GM08714 (cell line): ENCODE data around the gene ADAMTSL3.
"Not testable (repeated sequence)": the region's sequence is repeated elsewhere in the genome, so short reads cannot be mapped to it uniquely, and the experiment has no call there.

Source experiments
- H3K4me3 ChIP-seq: fragments of 200-500 bp; sonication (Bioruptor generic); 2 replicates; pipeline ENCODE4 v1.5.1; 2014; ENCODE audit warnings: mild to moderate bottlenecking, low read length, inconsistent platforms
- ZNF274 ChIP-seq: IDR thresholded peaks from 2 replicates; pipeline ENCODE4 v1.6.1; 2012; ENCODE audit warnings: mild to moderate bottlenecking, low read depth, low read length

ADAMTSL3 gene

GRCh38 chr15:83929619-83930018 lies 275.7 kb downstream of the ADAMTSL3 start:
- no peak overlapping the region for H3K4me3 ChIP-seq
- no peak for TF ChIP-seq ZNF274

DNA sequence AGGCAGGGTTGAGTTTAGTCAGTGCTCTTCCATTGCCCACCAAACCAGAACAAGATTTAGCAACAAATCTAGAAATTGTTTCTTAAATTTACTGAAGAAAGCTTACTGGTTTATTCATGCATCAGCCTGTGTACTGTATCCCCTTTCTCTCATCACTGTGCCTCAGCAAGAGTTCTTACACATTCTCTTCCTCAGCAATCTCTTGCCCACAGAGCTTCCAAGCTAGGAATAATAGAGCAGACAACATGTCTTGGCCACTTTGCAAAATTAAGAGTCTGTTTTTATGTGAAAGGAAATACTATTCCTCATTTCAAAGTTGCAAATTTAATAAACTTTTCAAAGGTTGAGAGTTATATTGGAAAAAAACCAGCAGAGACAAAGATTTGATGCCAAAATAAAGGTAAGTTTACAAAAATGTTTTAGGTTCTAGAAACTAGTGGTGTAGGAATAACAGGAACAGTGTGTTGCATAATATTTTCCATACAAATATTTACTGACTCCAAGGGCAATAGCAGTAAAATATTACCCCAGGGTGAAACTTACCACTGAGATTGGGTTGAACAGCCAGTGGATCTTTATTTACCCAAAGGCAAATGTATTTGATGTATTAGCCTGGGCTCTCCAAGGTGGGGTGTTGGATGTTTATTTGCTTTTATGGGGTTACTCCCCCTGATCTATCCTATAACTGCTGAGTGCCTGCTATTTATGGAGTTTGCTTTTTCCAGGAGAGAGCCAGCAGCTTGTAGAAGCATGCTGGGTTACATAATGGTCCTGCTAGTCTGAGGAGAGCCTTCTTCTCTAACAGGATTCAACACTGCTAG lies 276.7 kb downstream of the ADAMTSL3 start:
- H3K4me3 ChIP-seq, result no peak overlapping the region
- no peak for TF ChIP-seq ZNF274

GRCh38 chr15:83935774-83936173 lies 281.9 kb downstream of the ADAMTSL3 start:
- no peak for TF ChIP-seq ZNF274
- no peak overlapping the region for H3K4me3 ChIP-seq

GRCh38 chr15:83940136-83940535 lies 286.2 kb downstream of the ADAMTSL3 start:
- no peak for TF ChIP-seq ZNF274
- H3K4me3 ChIP-seq, result no peak overlapping the region

GRCh38 chr15:83943043-83943442 lies 289.1 kb downstream of the ADAMTSL3 start:
- no peak for TF ChIP-seq ZNF274
- no peak overlapping the region for H3K4me3 ChIP-seq

DNA sequence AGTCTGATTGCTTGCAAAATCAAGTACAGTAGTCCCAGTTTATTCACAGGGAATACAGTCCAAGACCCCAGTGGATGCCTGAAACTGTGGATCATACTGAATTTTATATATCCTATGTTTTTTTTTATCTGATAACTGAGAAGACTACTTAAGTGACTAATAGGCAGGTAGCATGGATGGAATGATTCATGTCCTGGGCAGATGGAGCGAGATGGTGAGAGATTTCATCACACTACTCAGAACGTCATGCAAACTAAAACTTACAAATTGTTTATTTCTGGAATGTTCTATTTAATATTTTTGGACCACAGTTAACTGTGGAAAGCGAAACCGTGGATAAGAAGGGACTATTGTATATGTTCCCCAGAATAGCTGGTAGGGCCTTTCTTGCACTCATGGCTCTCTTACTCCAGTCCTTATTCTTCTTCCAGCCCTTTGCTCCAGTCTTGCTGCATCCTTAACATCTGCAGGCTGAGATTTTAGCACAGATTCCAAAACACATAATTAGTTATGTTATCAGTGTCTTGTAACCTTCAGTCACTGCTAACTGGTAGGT lies 290.0 kb downstream of the ADAMTSL3 start:
- no peak overlapping the region for H3K4me3 ChIP-seq
- no peak for TF ChIP-seq ZNF274

- no peak overlapping the region for H3K4me3 ChIP-seq
- TF ChIP-seq ZNF274, result no peak
Observed at GRCh38 chr15:83947156-83947555, 293.2 kb downstream of the ADAMTSL3 start.

DNA sequence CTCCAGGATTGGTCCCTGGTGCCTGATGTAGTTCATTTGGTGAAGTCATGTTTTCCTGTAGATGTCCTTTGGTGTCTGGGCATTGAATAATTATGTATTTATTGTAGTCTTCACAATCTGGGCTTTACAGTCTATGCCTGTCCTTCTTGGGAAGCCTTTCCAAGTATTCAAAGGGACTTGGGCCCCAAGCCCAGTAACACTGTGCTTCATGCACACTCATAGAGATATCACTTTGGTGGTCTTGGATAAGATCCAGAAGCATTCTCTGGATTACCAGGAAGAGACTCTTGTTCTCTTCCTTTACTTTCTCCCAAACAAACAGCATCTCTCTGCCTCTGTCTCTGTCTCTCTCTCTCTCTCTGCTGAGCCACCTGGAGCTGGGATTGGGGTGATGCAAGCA lies 300.6 kb downstream of the ADAMTSL3 start:
- TF ChIP-seq ZNF274, result no peak
- no peak overlapping the region for H3K4me3 ChIP-seq

DNA sequence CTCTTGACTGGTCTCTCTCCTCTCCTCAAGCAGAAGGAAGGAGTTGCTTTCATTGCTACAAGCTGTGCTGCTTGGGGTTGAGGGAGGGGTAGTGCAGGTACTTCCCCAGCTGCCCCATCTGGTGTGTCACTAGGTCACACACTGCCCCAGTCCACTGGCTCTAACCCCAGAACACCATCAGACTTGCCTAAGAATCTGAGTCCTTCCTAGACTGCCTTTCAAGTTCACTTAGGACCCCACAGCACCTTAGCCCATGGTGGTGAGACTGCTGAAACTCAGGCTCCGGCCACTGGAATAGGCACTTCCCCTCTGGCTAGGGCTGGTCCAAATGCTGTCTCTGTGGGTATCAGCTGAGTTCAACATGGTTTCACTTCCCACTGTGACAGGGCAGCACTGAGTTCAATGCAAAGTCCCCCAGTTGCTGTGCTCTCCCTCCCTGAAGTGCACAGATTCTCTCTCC lies 301.9 kb downstream of the ADAMTSL3 start:
- no peak overlapping the region for H3K4me3 ChIP-seq
- TF ChIP-seq ZNF274, result no peak

GRCh38 chr15:83956887-83957286 lies 303.0 kb downstream of the ADAMTSL3 start:
- TF ChIP-seq ZNF274, result no peak
- H3K4me3 ChIP-seq, result no peak overlapping the region

DNA sequence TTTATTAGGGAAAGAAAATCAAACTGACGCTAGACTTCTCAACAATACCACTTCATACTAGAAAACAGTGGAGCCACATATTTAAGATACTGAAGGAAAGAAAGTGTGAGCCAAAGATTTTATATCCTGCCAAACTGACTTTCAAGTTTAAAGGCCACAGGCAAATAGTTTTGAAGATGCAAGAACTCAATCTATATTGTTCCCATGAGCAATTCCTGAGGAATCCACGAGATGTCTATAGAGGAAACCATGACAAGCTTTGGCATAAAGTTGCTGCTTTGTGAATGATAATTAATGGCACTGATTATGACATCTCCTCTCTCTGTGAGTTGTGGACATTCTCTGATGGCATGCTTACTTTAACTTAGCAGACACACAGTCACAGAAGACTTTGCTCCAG lies 305.6 kb downstream of the ADAMTSL3 start:
- H3K4me3 ChIP-seq, result no peak overlapping the region
- TF ChIP-seq ZNF274, result no peak

- no peak for TF ChIP-seq ZNF274
- no peak overlapping the region for H3K4me3 ChIP-seq
Observed at GRCh38 chr15:83960192-83960829, 306.4 kb downstream of the ADAMTSL3 start.

DNA sequence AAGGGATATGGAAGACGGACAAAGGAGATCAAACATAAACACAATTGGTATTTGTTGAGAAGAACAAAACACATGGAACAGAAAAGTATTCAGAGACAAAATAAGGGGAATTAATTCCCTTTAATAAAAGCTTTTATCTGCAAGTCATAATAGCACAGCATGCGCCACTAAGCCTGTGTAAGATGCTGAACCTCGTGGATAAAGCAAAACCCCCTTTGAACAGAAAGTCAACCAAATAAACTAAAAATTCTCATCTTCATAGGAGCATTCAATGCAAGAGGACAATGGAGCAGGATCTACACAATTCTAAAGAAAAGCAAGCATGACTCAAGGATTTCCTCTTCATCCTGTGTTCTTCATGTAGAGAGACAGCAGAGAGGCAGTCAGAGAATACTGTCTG lies 307.4 kb downstream of the ADAMTSL3 start:
- no peak overlapping the region for H3K4me3 ChIP-seq
- no peak for TF ChIP-seq ZNF274

GRCh38 chr15:83964967-83965366 lies 311.0 kb downstream of the ADAMTSL3 start:
- not testable (repeated sequence) for H3K4me3 ChIP-seq

DNA sequence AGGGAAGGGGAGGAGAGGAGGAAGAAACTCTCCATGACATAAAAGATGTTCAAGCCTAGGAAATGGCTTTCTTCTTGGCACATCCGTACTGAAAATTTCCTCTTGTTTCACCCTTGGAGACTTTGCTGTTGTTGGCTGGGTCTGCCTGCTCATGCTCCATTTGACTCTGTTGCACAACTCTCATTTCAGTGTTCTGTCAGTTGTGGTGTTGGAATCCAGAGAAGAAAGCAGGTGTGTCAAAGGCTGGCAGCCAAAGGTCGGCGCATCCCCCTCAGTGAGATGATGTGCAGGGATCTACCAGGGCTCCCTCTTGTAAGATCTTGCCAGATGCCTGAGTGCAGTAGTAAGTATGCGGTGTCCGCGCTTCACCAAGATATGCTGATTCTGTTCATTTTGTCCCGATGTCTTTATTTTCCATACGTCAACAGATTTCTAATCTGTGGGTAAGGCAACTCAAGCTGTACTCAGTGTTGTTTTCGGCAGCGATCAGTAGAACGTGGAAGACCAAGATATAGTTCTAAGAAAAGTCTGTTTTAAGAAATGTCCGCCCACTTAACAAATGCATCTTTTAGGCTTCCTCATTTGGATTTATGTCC lies 316.5 kb downstream of the ADAMTSL3 start:
- H3K4me3 ChIP-seq, result no peak overlapping the region
- TF ChIP-seq ZNF274, result no peak
